Testis (tissue), 3 donors: ENCODE measurements around the gene SHISA8. TPM values are rescaled to one million over a fixed set of nuclear protein-coding genes. Genes with fewer than 3 reads are reported as not detected.

Source experiments
- DNase-seq: peaks from one replicate; pipeline ENCODE4 v3.0.0-alpha.2; 2019
- H3K27ac ChIP-seq, 2 donors: fragments of 200-600 bp; sonication (generic); one replicate each; pipeline ENCODE4 v1.5.1; 2019
- H3K27me3 ChIP-seq: fragments of 200-600 bp; sonication (generic); one replicate; pipeline ENCODE4 v1.5.1; 2019
- H3K36me3 ChIP-seq: fragments of 200-600 bp; sonication (generic); one replicate; pipeline ENCODE4 v1.5.1; 2017; ENCODE audit warnings: low read depth; ENCODE audit errors: missing control alignments
- H3K4me1 ChIP-seq: fragments of 200-600 bp; sonication (generic); one replicate; pipeline ENCODE4 v1.5.1; 2019
- H3K4me3 ChIP-seq, 2 donors: fragments of 200-600 bp; sonication (generic); one replicate each; pipeline ENCODE4 v1.5.1; 2017 to 2019
- H3K9me3 ChIP-seq: fragments of 200-600 bp; sonication (generic); one replicate; pipeline ENCODE4 v1.5.1; 2017
- CTCF ChIP-seq, 3 experiments: fragments of 450-650 bp in 2 of 3; fragments of 200-600 bp in 1 of 3; sonication (generic) in 1 of 3; IDR thresholded peaks; one replicate each; pipeline ENCODE4 v1.5.1; 2016 to 2019; ENCODE audit warnings: antibody characterized with exemption in 3 of 3, mild to moderate bottlenecking in 2 of 3, moderate library complexity in 1 of 3
- POLR2A ChIP-seq: fragments of 450-650 bp; IDR thresholded peaks from one replicate; pipeline ENCODE4 v1.6.1; 2017; ENCODE audit warnings: antibody characterized with exemption, mild to moderate bottlenecking, moderate library complexity
- WGBS, 2 donors: methylation state at CpG; one replicate each; pipeline ENCODE4 v1.1.5; 2018; 5-methylcytosine and 5-hydroxymethylcytosine counted together
- intact Hi-C: fragments of 100-400 bp; cut with DNase I; formaldehyde crosslinking; loops from one replicate; pipeline ENCODE4 v1.15.1; 2023; ENCODE audit warnings: low total_unique reads
- polyA plus RNA-seq: library from polyadenylated mRNA; stranded (reverse); fragments of 350-450 nt; fragmentation: Illumina TruSeq; extraction: RNeasy Lipid Tissue Mini Kit (QIAGEN cat#74804); gene quantifications from one replicate; pipeline ENCODE4 v1.2.3, GENCODE V29; 2014; ENCODE audit warnings: low read depth, low replicate concordance; ENCODE audit not compliant: insufficient read depth
- total RNA-seq, 2 donors: library from RNA; depleted of rRNA; stranded (reverse); fragments of >200 nt; gene quantifications; one replicate each; pipeline ENCODE4 v1.2.3, GENCODE V29; 2016

SHISA8 gene
- total and polyA plus RNA-seq, 3 donors from 2014 or later: 1.3 to 1.4 TPM; not detected in 1

DNA sequence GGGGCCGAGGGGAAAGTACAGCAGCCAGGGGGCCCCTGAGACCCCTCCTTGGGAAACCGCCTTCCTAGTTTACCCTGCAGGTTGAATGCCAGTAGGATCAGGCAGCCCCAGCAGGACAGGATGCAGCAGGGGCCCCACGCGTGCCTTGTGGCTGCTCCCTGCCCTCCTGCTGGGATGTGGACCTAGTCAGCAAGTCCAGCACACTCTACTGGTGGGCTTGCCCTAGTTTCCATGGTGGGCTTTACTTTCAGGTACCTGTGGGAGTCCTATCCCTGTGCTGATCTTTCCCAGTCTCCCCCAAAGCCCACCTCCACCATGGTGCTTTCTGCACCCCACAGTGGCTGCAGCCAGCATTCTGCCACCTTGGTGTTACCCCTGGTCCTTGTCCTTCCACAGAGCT is 22.2 kb downstream of the SHISA8 start:
- WGBS, 2 donors: 81 to 87% methylated on average over 4 of the region's 4 CpGs
- Histone ChIP-seq H3K27me3 (no peaks in the 10 kb centered on the region), H3K27ac (no peak overlapping the region), H3K9me3 (no peaks in the 10 kb centered on the region), H3K36me3 (no peaks in the 10 kb centered on the region), H3K4me3 (no peak overlapping the region), H3K4me1 (no peaks in the 10 kb centered on the region)
- TF ChIP-seq CTCF (IDR thresholded peaks at IDR 0.05) (no peak), POLR2A (no peak)
- DNase-seq: no peak
- intact Hi-C loops: no loop called here

DNA sequence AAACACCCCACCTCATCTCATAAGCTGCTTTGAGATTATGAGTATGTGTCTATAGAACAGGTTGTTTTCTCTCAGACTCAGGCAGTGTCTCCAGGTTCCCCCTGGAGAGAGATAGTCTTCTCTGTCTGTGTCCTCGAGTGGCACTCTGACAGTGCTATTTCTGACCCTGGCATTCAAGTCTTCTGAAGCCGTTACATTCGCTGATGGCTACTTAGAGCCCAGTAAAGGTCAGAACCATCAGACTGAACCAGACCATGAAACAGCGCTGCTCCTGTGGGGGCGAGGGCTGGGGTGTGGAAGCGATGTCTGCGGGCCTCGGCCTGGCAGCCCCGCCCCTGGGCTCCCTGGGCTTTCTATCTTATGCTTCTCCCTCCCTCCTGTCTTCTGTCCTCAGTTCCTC is 23.5 kb downstream of the SHISA8 start:
- Histone ChIP-seq H3K36me3 (no peaks in the 10 kb centered on the region), H3K4me1 (no peaks in the 10 kb centered on the region), H3K27me3 (no peaks in the 10 kb centered on the region), H3K9me3 (no peaks in the 10 kb centered on the region), H3K4me3 (no peak overlapping the region), H3K27ac (no peak overlapping the region)
- no peak for DNase-seq
- no peak for TF ChIP-seq CTCF (IDR thresholded peaks at IDR 0.05)
- TF ChIP-seq POLR2A: no peak
- 80 to 83% methylated on average over 6 to 9 of the region's 9 CpGs for WGBS, 2 donors
- intact Hi-C loops: no loop called here

GRCh38 chr22:41888627-41889200 is 26.2 kb downstream of the SHISA8 start:
- no peak for TF ChIP-seq POLR2A
- TF ChIP-seq CTCF (IDR thresholded peaks at IDR 0.05): no peak
- Histone ChIP-seq H3K27me3 (no peaks in the 10 kb centered on the region), H3K9me3 (no peaks in the 10 kb centered on the region), H3K27ac (no peak overlapping the region), H3K36me3 (no peaks in the 10 kb centered on the region), H3K4me3 (no peak overlapping the region), H3K4me1 (no peaks in the 10 kb centered on the region)
- WGBS, 2 donors: 86 to 89% methylated on average over 4 of the region's 4 CpGs
- intact Hi-C loops: no loop called here
- no peak for DNase-seq

GRCh38 chr22:41885516-41885915 is 29.4 kb downstream of the SHISA8 start:
- 78 to 90% methylated on average over 6 of the region's 6 CpGs for WGBS, 2 donors
- Histone ChIP-seq H3K4me3 (no peak overlapping the region), H3K27me3 (no peaks in the 10 kb centered on the region), H3K9me3 (no peaks in the 10 kb centered on the region), H3K27ac (no peak overlapping the region), H3K4me1 (no peaks in the 10 kb centered on the region), H3K36me3 (no peaks in the 10 kb centered on the region)
- intact Hi-C loops: no loop called here
- TF ChIP-seq POLR2A (no peak), CTCF (IDR thresholded peaks at IDR 0.05) (no peak)
- DNase-seq: no peak

DNA sequence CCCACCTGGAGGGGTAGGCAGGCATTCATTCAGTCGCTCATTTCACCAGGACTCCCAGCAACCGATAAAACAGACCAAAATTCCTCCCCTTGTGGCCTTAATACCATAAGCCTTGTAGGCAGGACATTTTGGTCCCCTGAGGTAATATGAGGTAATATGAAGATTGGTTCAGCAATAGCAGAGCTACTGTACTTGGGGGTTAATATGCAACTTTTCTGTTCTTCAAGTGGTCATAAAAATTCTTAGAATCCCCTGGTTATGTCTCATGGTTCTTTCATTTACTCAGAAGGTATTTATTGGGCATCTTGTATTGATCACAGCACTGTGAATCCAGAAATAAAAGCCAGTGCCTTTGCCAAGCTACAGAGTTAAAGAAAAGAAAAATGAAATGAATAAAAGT is 29.8 kb downstream of the SHISA8 start:
- Histone ChIP-seq H3K27me3 (no peaks in the 10 kb centered on the region), H3K9me3 (no peaks in the 10 kb centered on the region), H3K36me3 (no peaks in the 10 kb centered on the region), H3K4me1 (no peaks in the 10 kb centered on the region), H3K4me3 (no peak overlapping the region), H3K27ac (no peak overlapping the region)
- intact Hi-C loops: no loop called here
- DNase-seq: no peak
- 93 to 96% methylated on average over 2 of the region's 2 CpGs for WGBS, 2 donors
- TF ChIP-seq POLR2A (no peak), CTCF (IDR thresholded peaks at IDR 0.05) (no peak)
